PC-9 (cell line): ENCODE results near the gene CABYR. TPM values are rescaled to one million over a fixed set of nuclear protein-coding genes. Genes with fewer than 3 reads are reported as not detected.

Experiments used
- BruUV-seq: library from RNA; stranded (reverse); fragments of 400-500 nt; replicated peaks from 2 replicates; lab custom pipeline; 2021; lab: Mats Ljungman, UMichigan
- CTCF ChIA-PET: fragments of 300-600 bp; sonication (Branson Sonifier 250); formaldehyde crosslinking; loops from one replicate; lab custom pipeline; 2022; ENCODE audit warnings: antibody characterized with exemption; lab: Charles Lee
- POLR2A ChIA-PET: fragments of 300-600 bp; sonication (Branson Sonifier 250); formaldehyde crosslinking; loops from one replicate; lab custom pipeline; 2022; ENCODE audit warnings: antibody characterized with exemption; ENCODE audit not compliant: unreplicated experiment; lab: Charles Lee
- DNase-seq, 2 experiments: peaks; one replicate each; pipeline versions ENCODE4 v3.0.0 to v3.0.0-alpha.2; 2015 to 2022; ENCODE audit warnings: mixed read lengths in 1 of 2
- H2AFZ ChIP-seq: fragments of 200-600 bp; sonication (generic); 2 replicates; pipeline ENCODE4 v1.8.1; 2017; ENCODE audit warnings: antibody characterized with exemption
- H3F3A ChIP-seq: fragments of 200-600 bp; sonication (generic); 2 replicates; pipeline ENCODE4 v1.8.1; 2017; ENCODE audit warnings: antibody characterized with exemption, mild to moderate bottlenecking, low read depth; ENCODE audit not compliant: insufficient read depth
- H3K27ac ChIP-seq: fragments of 200-600 bp; sonication (generic); 2 replicates; pipeline ENCODE4 v1.6.1; 2016; ENCODE audit warnings: mixed run types
- H3K27me3 ChIP-seq: fragments of 200-600 bp; sonication (generic); 2 replicates; pipeline ENCODE4 v1.6.1; 2016; ENCODE audit warnings: low read depth, mixed run types; ENCODE audit not compliant: insufficient read depth
- H3K36me3 ChIP-seq: fragments of 200-600 bp; sonication (generic); 2 replicates; pipeline ENCODE4 v1.6.1; 2016; ENCODE audit warnings: low read depth, mixed run types
- H3K4me1 ChIP-seq: fragments of 200-600 bp; sonication (generic); replicated peaks from 2 replicates; pipeline ENCODE4 v1.6.1; 2016; ENCODE audit warnings: mixed run types; ENCODE audit not compliant: insufficient read depth
- H3K4me2 ChIP-seq: fragments of 200-600 bp; sonication (generic); 2 replicates; pipeline ENCODE4 v1.6.1; 2017; ENCODE audit warnings: mixed run types
- H3K4me3 ChIP-seq: fragments of 200-600 bp; sonication (generic); 2 replicates; pipeline ENCODE4 v1.6.1; 2016; ENCODE audit warnings: mixed run types
- H3K79me2 ChIP-seq: fragments of 200-600 bp; sonication (generic); 2 replicates; pipeline ENCODE4 v1.6.1; 2017; ENCODE audit warnings: low read depth, mixed run types
- H3K9me2 ChIP-seq: fragments of 200-600 bp; sonication (generic); 2 replicates; pipeline ENCODE4 v1.8.1; 2017; ENCODE audit warnings: mild to moderate bottlenecking; ENCODE audit not compliant: insufficient read depth
- H3K9me3 ChIP-seq: fragments of 200-600 bp; sonication (generic); 2 replicates; pipeline ENCODE4 v1.8.1; 2016; ENCODE audit warnings: low read depth; ENCODE audit not compliant: insufficient read depth
- H4K20me1 ChIP-seq: fragments of 200-600 bp; sonication (generic); 2 replicates; pipeline ENCODE4 v1.8.1; 2017; ENCODE audit not compliant: insufficient read depth
- EZH2 ChIP-seq: fragments of 200-600 bp; sonication (generic); IDR thresholded peaks from 2 replicates; pipeline ENCODE4 v1.8.0; 2017; ENCODE audit warnings: antibody characterized with exemption, low read depth
- intact Hi-C: fragments of 100-400 bp; cut with micrococcal nuclease; formaldehyde crosslinking; loops from one replicate; pipeline ENCODE4 v1.10.0; 2022; ENCODE audit not compliant: unreplicated experiment
- total RNA-seq: library from RNA; stranded (reverse); gene quantifications from 2 replicates; pipeline ENCODE4 v1.2.3, GENCODE V29; 2021
- TF ChIP-seq, protein P1 (sequence below): fragments of 200-600 bp; sonication (generic); conservative IDR thresholded peaks from 2 replicates; pipeline ENCODE4 v1.6.1; 2017; ENCODE audit warnings: mixed run types, antibody characterized with exemption, mild to moderate bottlenecking, moderate library complexity

The CABYR gene
- total RNA-seq, 1 experiment from 2014 or later, result 32.4 TPM

GRCh38 chr18:24208270-24209035, 69.6 kb downstream of the CABYR start:
- POLR2A ChIA-PET, result no interaction called here
- Histone ChIP-seq H3K9me2 (no peaks in the 10 kb centered on the region), H2AFZ (no peak overlapping the region), H3K27me3 (no peaks in the 10 kb centered on the region), H3K36me3 (no peaks in the 10 kb centered on the region), H4K20me1 (no peaks in the 10 kb centered on the region), H3K4me2 (no peak overlapping the region), H3K9me3 (0 out of 2 replicates have a peak, but pooled peaks cover 5% of the 10 kb centered on the region), H3K4me1 (peaks cover 13% of the 10 kb centered on the region), H3F3A (peaks cover 6% of the 10 kb centered on the region), H3K27ac (no peak overlapping the region), H3K79me2 (peaks cover 9% of the 10 kb centered on the region), H3K4me3 (no peak overlapping the region)
- CTCF ChIA-PET, result no interaction called here
- no TSS peak for BruUV-seq
- DNase-seq, result peak in 1 of 2 experiments; percentile 50
- TF ChIP-seq EZH2, result no peak
- TF ChIP-seq, protein P1, sequence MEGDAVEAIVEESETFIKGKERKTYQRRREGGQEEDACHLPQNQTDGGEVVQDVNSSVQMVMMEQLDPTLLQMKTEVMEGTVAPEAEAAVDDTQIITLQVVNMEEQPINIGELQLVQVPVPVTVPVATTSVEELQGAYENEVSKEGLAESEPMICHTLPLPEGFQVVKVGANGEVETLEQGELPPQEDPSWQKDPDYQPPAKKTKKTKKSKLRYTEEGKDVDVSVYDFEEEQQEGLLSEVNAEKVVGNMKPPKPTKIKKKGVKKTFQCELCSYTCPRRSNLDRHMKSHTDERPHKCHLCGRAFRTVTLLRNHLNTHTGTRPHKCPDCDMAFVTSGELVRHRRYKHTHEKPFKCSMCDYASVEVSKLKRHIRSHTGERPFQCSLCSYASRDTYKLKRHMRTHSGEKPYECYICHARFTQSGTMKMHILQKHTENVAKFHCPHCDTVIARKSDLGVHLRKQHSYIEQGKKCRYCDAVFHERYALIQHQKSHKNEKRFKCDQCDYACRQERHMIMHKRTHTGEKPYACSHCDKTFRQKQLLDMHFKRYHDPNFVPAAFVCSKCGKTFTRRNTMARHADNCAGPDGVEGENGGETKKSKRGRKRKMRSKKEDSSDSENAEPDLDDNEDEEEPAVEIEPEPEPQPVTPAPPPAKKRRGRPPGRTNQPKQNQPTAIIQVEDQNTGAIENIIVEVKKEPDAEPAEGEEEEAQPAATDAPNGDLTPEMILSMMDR, result no peak
- intact Hi-C loops, result no loop called here

GRCh38 chr18:24209558-24209957, 70.7 kb downstream of the CABYR start:
- Histone ChIP-seq H3K36me3 (no peaks in the 10 kb centered on the region), H3K9me3 (0 out of 2 replicates have a peak, but pooled peaks cover 5% of the 10 kb centered on the region), H3K4me1 (peaks cover 24% of the 10 kb centered on the region), H3K9me2 (no peaks in the 10 kb centered on the region), H3K4me2 (no peak overlapping the region), H2AFZ (no peak overlapping the region), H3K27me3 (no peaks in the 10 kb centered on the region), H3K79me2 (peaks cover 19% of the 10 kb centered on the region), H4K20me1 (no peaks in the 10 kb centered on the region), H3F3A (peaks cover 14% of the 10 kb centered on the region), H3K4me3 (no peak overlapping the region), H3K27ac (no peak overlapping the region)
- intact Hi-C loops, result no loop called here
- peak in 1 of 2 experiments; percentile 36 for DNase-seq
- ChIA-PET CTCF (no interaction called here), POLR2A (no interaction called here)
- BruUV-seq, result no TSS peak
- no peak for TF ChIP-seq EZH2
- TF ChIP-seq, protein P1, result no peak

Other genes starting within 250 kb of the CABYR start
- gene TTC39C, start 124.3 kb upstream of the CABYR start, total RNA-seq, result 13.0 and 15.3 TPM in 2 replicates